H54 (cell line): ENCODE results near the gene SPTBN4.

Source experiments
- DNase-seq: peaks from one replicate; pipeline ENCODE4 v3.0.0; 2011; ENCODE audit warnings: low spot score, mixed read lengths; ENCODE audit not compliant: insufficient read length
- FAIRE-seq: peaks from 3 replicates; lab custom pipeline; 2011; peaks lifted over from hg19 to GRCh38; lab: Jason Lieb, UNC
- POLR2A ChIP-seq: IDR thresholded peaks from 2 replicates; pipeline ENCODE4 v1.6.1; 2011; ENCODE audit warnings: low read depth, mild to moderate bottlenecking, low read length

The SPTBN4 gene

DNA sequence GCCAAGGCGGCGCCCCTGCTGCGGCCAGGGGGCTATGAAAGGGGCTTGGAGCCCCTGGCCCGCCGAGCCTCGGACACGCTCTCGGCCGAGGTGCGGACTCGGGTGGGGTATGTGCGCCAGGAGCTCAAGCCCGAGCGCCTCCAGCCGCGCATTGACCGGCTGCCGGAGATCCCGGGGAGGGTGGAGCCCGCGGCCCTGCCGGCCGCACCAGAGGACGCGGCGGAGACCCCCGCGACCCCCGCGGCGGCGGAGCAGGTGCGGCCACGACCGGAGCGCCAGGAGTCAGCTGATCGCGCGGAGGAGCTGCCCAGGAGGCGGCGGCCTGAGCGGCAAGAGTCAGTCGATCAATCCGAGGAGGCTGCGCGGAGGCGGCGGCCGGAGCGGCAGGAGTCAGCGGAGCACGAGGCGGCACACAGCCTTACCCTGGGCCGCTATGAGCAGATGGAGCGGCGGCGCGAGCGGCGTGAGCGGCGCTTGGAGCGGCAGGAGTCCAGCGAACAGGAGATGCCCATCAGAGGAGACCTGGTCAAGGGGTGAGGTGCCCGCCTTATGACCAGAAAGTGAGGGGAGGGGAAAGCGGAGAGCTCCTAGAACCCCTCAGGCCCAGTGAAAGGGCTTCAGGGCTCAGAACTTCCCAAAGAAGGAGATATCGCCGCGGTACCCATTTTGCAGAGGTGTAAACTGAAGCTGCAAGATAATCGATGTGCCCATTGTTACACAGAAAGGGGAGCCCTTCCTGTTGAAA is 101.1 kb downstream of the SPTBN4 start:
- no peak for TF ChIP-seq POLR2A
- FAIRE-seq: no peak
- DNase-seq: no peak

DNA sequence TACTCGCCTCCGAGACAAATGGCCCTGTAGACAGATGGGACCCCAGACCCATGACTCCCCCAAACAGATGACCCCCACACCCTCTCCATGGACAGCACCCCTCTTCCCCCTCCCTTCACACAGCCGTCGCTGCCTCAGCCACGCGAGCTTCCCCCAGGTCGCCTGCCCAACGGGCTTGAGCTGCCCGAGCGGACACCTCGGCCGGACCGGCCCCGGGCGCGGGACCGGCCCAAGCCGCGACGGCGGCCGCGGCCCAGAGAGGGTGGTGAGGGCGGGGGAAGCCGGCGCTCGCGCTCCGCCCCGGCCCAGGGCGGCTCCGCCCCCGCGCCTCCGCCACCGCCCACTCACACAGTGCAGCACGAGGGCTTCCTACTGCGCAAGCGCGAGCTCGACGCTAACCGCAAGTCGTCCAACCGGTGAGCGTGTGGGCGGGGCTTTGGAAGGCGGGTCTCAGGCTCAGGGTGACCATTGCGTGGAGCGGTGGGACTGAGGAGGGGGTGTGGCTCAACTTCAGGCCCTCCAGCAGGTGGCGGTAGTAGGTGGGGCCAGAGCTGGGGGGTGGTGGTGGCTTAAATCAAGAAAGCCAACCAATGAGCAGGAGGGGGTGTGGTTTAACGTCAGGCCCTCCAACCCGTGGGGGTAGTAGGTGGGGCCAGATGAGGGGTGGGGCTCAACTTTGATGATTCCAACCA is 103.7 kb downstream of the SPTBN4 start:
- DNase-seq (peak; percentile 100), FAIRE-seq (peak; percentile 88)
- peak; percentile 85 for TF ChIP-seq POLR2A

DNA sequence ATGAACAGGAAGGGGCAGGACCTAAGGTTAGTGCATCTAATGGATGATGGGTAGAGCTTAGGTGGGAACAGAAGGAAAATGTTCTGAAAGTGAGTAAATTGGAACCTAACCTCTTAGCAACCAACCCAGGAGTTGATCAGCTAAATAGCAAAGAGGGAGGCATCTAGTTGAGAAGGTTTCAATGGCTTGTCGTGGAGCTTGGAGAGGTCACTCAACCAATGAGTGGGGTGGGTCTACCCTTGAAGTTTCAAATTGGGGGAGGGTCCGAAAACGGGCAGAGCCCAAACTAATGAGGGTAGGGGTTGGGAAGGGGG is 104.2 kb downstream of the SPTBN4 start:
- no peak for TF ChIP-seq POLR2A
- FAIRE-seq: no peak

DNA sequence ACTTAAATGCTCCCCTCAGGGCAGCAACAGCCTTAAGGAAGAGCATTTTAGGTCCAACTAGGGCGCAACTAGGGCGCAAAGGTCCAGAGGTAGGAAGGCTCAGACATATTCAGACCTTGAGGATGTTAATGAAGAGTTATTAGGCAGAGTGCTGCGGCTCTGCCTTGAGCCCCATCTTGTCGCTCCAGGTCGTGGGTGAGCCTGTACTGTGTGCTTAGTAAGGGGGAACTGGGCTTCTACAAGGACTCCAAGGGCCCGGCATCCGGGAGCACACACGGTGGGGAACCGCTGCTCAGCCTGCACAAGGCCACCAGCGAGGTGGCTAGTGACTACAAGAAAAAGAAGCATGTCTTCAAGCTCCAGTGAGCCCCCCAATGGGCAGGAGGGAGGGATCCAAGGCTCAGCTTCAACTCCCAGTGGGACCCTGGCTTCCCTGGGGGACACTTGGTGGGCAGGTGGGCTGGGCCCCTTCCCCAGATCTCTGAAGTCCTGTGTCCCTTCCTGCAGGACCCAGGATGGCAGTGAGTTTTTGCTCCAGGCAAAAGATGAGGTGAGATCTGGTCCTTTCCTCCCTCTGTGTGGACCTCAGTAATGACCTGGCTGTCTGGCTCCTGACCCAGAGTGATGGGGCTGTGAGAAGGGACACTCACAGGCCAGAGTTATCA is 105.2 kb downstream of the SPTBN4 start:
- no peak for TF ChIP-seq POLR2A
- FAIRE-seq (no peak), DNase-seq (no peak)

More for the DNA sequence above, 104.2 kb downstream of the SPTBN4 start:
- DNase-seq: no peak

DNA sequence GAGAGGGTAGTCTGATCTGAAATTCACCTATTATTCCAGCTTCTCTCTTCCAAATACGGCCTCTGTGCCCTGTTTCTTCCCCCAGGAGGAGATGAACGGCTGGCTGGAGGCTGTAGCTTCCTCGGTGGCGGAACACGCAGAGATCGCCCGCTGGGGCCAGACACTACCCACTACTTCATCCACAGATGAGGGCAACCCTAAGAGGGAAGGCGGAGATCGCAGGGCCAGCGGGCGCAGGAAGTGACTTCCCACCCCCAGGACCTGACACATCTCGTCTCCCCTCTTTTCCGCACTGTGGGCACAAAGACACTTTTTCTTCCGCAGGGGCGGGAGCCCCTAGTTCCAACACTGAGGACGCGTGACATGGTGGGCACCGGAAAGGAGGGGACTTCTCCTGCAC is 108.5 kb downstream of the SPTBN4 start:
- FAIRE-seq (no peak), DNase-seq (no peak)
- TF ChIP-seq POLR2A: no peak

DNA sequence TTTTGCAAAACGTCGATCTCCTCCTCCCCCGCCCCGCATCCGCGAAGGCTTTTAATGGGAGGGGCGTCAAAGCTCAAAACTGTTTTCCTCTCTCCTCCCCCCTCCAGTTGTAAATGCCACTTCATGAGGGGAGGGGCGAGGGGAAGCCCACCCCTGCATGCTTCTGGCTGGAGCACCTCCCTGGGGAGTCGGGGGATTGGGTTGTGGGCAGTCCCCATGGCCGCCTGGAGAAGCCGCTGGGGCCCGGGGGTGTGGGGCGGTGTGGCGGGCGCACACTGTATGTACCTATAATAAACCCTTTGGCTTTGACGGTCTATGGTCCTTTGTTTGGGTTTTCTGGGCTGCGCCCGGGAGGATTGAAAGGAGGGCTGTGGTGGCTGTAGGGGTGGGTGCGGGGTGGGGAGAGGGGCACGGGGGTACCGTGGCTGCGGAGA is 109.4 kb downstream of the SPTBN4 start:
- no peak for TF ChIP-seq POLR2A
- no peak for DNase-seq

DNA sequence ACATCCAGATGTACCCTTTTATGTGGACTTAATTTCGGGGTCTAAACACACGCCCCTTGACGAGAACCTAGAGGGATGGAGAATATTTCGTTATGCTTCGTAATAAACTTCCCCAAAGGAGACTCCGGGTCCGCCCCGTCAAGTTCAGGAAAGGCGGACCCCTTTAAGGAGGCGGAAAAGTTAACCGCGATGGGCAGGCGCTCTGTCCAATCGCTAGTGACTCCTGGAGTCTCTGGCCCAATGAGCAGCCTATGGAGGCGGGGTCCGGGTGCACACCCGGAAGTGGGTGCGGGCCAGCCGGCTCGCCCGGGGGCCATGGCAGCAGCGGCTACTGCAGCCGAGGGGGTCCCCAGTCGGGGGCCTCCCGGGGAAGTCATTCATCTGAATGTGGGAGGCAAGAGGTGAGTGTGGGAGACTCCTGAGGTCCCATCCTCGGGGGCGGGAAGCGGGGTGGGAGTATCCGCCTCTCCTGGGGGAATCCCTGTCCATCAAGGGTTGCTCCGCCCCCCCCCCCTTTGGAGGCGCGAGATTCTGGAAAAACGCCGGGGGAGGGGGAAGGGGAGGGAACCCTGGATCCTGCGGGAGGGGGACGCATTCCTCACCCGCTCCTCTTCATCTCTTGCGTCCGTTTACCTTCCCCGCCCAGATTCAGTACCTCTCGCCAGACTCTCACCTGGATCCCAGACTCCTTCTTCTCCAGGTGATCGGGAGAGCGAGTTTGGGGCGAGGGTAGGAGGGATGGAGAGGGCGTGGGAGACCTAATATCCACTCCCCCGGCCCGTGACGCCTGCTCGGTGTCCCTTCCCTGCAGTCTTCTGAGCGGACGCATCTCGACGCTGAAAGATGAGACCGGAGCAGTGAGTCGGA is 110.0 kb downstream of the SPTBN4 start, which contains the start of gene SHKBP1:
TSS of gene SHKBP1 (plus strand) at position 289 of the 867 bp plus-strand sequence. CDS start at position 316, 27 bp downstream.
- no peak for FAIRE-seq
- peak; percentile 99 for DNase-seq
- no peak for TF ChIP-seq POLR2A

More for the DNA sequence above, 109.4 kb downstream of the SPTBN4 start:
- FAIRE-seq: no peak

DNA sequence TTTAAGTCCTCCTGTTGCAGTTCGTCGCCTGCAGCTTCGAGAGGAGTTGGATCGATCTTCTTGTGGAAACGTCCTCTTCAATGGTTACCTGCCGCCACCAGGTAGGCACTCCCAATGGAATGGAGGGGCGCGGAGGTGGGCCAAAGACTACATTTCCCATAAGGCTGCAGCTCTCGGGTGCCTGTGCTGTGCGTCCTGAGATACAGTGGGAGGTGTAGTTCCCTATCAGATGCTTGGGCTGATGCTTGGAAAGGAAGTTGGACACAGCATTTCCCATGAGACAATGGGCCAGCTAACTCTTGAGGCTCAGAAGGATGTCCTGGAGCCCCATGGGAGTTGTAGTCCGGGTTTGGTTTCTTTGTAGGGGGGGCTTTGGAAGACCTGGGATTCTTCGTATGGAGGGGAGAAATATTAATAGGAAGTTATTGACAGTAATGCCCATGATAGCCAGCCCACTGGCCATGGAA is 111.7 kb downstream of the SPTBN4 start:
- no peak for TF ChIP-seq POLR2A
- DNase-seq (no peak), FAIRE-seq (no peak)

DNA sequence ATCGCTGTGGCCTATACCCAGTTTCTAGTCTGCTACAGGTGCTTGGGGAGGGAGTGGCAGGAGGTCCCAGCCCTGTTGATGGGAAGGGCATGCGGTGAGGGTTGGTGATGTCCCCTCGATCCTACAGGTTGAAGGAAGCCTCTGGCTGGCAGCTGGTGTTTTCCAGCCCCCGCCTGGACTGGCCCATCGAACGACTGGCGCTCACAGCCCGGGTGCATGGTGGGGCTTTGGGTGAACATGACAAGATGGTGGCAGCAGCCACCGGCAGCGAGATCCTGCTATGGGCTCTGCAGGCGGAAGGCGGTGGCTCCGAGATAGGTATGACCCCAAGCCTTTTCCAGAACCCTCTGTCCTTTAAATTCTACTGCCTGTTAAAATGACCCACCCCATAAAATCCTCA is 113.8 kb downstream of the SPTBN4 start:
- no peak for TF ChIP-seq POLR2A
- FAIRE-seq: no peak
- no peak for DNase-seq

DNA sequence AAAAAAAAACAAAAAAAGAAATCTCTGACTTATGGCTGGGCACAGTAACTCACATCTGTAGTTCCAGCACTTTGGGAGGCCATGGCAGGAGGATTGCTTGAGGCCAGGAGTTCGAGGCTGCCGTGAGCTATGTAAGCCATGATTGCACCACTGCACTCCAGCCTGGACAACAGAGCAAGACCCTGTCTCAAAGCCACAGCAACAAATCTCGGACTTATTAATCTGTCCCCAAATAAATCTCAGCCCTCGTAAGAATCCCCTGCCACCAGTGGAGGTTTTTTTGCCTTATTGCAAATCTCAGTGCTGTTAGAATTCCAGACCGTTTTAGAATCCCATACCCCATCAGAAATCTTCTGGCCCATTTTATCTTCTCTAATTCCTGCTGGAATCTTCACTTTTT is 114.7 kb downstream of the SPTBN4 start:
- no peak for TF ChIP-seq POLR2A
- no peak for FAIRE-seq
- no peak for DNase-seq

DNA sequence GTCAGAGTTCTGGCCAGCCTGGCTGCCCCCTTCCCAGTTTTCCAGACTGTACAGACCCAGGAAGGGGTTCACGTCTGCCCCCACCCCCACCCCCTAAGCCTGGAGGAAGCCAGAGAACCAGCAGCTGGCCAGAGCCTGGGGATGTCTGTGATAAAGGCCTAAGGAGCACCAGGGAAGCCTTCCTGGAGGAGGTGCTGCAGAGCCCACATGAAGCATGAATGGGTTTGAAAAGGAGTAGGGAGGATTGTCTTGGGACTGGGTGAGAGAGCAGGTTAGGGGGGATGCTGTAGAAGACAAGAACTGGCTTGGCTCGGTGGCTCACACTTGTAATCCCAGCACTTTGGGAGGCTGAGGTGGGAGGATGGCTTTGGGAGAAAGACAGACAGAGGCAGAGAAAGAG is 115.7 kb downstream of the SPTBN4 start:
- TF ChIP-seq POLR2A: no peak
- DNase-seq: no peak
- FAIRE-seq: no peak

DNA sequence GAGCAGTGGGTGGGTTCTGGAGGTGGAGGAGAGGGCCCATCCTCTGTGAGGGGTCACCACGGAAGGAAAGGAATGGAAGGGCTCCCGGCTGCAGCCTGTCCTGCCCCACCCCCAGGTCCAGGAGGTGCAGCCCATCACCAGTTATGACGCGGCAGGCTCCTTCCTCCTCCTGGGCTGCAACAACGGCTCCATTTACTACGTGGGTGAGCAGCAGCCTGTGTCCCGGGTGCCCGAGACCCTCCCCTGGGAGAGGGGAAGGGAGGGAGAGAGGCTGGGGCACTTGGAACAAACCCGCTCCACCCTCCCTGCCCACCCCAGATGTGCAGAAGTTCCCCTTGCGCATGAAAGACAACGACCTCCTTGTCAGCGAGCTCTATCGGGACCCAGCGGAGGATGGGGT is 116.5 kb downstream of the SPTBN4 start:
- no peak for TF ChIP-seq POLR2A
- FAIRE-seq (no peak), DNase-seq (no peak)

DNA sequence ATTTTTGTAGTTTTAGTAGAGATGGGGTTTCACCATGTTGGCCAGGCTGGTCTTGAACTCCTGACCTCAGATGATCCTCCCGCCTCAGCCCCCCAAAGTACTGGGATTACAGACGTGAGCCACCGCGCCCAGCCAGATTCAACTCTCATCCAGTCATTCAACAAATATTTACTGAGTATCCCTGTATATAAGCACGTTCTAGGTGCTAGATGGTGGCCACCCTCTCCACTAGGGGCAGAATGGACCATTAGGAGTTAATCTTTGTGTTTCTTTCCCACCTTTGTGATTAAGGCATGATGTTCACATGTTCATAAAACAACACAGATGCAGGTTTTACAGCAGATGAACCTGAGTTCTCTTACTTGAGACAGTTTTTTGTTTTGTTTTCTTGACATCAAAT is 117.2 kb downstream of the SPTBN4 start:
- DNase-seq (no peak), FAIRE-seq (no peak)

More for the DNA sequence above, 117.2 kb downstream of the SPTBN4 start:
- TF ChIP-seq POLR2A: no peak
